GM18858 (cell line): Measurements from ENCODE around the gene HMGXB4.

ENCODE experiments used
- ATAC-seq: cut with Tn5 transposase; IDR thresholded peaks from one replicate; pipeline ENCODE4 v1.9.1; 2021; ENCODE audit not compliant: unreplicated experiment

HMGXB4 gene

GRCh38 chr22:35310556-35311550 is 53.6 kb downstream of the HMGXB4 start:
- no peak for ATAC-seq

- ATAC-seq: no peak
Measured at GRCh38 chr22:35311551-35311999, 54.3 kb downstream of the HMGXB4 start.

DNA sequence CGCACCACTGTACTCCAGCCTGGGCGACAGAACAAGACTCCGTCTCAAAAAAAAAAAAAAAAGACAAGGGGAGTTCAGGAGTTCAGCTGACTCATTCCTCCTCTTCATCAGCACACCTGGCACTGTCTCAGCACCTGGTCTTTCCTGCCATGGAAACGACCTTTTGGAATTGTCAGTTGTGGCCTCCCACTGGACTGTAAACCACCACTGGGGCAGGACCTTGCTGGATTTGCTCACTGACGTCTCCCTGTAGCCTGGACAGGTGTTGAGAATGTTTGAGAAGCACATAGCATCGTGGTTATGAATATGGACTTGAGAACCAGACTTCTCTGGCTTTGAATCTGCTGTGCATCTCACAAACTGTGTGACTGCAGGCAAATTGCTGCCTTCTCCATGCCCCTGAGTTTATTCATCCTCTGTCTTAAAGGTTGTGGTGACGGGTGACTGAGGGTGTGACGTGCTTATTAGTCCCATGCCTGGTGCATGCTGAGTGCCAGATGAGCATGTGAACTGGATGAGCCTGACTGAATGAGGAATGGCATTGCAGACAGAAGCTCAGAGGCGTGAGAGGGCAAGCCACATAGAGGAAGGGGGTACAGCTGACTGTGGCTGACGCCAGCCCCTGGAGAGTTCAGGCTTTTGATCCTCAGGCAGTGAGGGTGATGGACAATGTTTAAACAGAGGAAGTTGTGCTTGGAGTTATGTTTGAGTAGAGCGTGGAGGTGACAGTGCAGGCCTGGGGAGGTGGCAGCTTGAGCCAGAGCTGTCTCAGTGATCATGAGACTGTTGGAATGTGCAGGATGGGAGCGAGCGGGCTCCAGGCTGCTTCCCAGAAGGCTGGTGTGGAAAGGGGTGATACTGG is 55.1 kb downstream of the HMGXB4 start:
- ATAC-seq: no peak

GRCh38 chr22:35313311-35314121 is 56.2 kb downstream of the HMGXB4 start:
- no peak for ATAC-seq

- ATAC-seq: no peak
Measured at GRCh38 chr22:35314161-35314942, 57.1 kb downstream of the HMGXB4 start.

DNA sequence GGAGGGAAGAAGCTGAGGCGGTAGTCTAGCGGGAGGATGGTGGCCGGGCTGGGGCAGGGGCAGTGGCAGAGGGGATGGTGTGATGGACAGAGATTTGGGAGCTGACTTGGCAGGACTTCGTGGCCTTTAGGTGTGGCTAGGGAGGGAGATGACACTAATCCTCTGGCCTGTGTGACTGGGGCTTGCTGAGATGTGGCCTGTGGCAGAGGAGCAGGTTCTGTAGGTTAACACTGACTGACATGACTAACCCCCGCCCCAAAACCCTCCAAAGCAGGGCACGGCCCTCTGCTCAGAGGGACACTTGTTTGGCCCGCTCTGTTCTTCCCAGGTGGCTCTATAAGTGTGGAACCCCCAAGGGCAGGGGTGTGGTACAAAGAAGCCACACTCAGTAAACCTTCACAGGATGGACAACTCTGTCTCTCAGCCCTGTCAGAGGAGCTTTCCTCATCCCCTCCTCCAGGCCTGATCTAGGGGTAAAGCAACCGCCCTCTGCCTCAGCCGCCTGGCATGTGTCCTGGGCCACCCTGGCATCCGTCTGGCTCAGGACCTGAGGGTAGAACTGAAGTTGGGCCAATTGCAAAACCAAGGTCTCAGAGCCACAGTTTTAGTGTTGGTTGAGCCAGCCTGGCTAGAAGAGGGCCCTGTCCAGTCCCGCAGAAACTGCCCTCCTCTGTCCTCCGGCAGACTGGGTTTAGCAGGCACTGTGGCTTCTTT is 58.0 kb downstream of the HMGXB4 start:
- no peak for ATAC-seq

DNA sequence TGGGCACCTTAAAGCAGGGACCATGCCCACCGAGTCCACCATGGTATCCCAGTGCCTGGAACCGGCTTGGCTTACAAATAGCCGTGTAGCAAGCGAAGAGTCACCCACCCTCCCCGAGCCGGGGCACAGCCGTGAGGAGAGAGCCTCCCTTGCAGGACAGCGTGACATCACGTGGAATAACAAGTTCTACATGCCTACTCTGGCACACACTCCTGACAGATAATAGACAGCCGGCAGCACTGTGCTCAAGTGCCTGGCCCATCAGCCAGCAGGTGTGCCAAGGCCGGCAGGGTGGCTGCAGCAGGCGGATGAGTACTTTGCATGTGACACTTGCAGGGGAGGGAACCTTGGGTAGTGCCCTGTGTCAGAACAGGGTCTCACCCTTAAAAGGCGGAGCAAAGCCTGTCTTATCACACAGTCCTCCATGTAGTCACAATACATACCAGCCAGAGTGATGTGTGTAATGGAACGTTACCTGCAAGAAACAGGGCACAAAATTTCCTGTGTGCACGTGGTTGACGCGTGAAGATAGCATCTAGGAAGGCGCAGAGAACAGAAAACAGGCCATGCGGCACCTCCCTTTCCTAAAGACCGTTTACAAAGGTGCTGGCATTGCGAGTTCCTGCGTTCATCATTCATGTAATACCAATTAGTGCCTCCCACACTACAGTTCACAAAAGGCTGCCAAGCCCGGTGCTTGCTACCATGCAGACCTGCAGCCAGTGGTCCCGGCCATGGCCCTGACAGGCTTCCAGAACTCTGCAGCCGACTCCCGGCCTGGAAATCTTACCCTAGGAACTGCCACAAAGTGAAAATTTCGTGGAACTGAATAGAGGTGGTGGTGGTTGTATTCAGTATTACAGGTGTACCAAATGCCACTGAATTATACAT is 58.8 kb downstream of the HMGXB4 start:
- ATAC-seq: no peak

DNA sequence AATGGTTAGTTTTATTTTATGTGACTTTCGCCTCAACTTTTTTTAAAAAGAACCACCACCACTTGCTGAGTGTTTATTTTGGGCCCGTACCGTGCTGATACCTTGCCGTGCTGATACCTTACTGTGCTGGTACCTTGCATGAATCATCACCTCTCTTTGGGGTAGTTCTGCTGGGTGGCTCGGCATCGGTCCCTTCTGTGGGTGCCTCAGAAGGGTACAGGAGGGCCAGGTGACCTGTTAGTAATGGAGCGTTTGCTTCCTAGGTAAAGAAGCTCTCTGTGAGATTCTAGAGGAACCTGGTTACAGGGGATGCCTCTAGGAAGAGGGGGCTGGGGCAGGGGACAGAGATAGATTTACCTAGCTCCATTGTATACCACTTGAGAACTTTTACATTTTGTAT is 59.5 kb downstream of the HMGXB4 start:
- ATAC-seq: no peak

DNA sequence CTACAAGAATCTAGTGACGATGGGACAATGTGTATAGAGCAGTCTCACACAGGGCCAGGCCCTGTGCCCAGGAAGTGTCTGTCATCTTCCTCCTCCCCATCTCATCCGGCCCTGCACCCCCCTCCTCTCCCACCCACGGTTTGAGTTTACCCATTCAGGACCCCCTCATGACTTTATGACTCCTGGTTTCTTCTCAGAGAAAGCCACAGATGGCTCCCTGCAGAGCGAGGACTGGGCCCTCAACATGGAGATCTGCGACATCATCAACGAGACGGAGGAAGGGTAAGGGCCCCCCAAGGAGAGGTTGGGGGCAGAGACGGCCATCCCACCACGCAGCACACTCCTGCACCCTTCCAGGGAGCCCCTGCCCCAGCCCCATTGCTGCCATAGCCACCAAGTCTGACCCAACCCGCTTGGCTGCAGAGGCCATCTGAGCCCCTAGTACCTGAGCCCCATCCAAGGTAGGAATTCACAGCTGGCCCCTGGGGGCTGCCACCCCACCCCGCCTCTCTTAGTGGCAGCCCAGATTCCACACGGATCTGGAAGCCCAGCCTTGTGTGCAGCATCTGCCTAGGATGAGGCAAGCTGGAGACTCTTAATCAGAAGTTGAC is 60.5 kb downstream of the HMGXB4 start:
- ATAC-seq: no peak

- no peak for ATAC-seq
Measured at GRCh38 chr22:35318346-35319215, 61.3 kb downstream of the HMGXB4 start.

- no peak for ATAC-seq
Measured at GRCh38 chr22:35319244-35319985, 62.1 kb downstream of the HMGXB4 start.

- ATAC-seq: no peak
Measured at GRCh38 chr22:35322126-35322525, 64.8 kb downstream of the HMGXB4 start.

DNA sequence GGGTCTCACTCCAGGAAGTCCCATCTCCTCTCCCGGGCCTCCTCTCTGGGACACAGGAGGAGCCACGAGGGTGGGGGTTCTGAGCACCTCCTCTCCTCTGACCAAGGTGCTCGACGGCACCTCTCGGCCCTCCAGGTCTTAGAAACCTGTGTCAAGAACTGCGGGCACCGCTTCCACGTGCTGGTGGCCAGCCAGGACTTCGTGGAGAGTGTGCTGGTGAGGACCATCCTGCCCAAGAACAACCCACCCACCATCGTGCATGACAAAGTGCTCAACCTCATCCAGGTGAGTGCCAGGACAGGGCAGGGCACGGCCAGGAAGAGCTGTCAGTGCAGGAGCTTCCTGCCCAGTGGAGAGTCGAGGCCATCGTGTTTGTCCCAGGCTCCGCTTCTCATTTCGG is 65.6 kb downstream of the HMGXB4 start:
- ATAC-seq: no peak

DNA sequence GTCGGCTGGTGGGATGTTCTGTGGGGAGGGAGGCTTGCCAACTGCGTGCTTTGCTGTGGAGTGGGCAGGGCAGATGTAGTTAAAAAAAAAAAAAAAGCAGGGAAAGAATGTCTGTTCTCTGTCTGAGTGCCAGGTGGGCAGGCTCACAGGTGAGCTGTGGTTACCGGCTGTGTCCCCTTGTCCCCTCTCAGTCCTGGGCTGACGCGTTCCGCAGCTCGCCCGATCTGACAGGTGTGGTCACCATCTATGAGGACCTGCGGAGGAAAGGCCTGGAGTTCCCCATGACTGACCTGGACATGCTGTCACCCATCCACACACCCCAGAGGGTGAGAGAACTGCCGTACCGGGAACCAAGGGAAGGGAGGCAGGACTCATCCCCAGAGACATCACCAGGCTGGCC is 66.0 kb downstream of the HMGXB4 start:
- ATAC-seq: no peak

- no peak for ATAC-seq
Measured at GRCh38 chr22:35324067-35324466, 66.8 kb downstream of the HMGXB4 start.

GRCh38 chr22:35324762-35325161 is 67.5 kb downstream of the HMGXB4 start:
- no peak for ATAC-seq
